SK-N-MC (cell line): ENCODE data around the gene OSTC.

Experiments used
- EZH2 ChIP-seq: fragments of 200-600 bp; sonication (generic); IDR thresholded peaks from one replicate; pipeline ENCODE4 v1.6.1; 2017; ENCODE audit warnings: antibody characterized with exemption
- FOXP2 ChIP-seq: optimal IDR thresholded peaks from 2 replicates; pipeline ENCODE3; 2011; ENCODE audit warnings: mild to moderate bottlenecking, moderate library complexity; ENCODE audit not compliant: insufficient read depth; ENCODE audit errors: extremely low read length, control extremely low read depth
- POLR2AphosphoS5 ChIP-seq: IDR thresholded peaks from 2 replicates; pipeline ENCODE4 v1.6.1; 2012; ENCODE audit warnings: mild to moderate bottlenecking, low read depth, low read length, borderline replicate concordance

DNA sequence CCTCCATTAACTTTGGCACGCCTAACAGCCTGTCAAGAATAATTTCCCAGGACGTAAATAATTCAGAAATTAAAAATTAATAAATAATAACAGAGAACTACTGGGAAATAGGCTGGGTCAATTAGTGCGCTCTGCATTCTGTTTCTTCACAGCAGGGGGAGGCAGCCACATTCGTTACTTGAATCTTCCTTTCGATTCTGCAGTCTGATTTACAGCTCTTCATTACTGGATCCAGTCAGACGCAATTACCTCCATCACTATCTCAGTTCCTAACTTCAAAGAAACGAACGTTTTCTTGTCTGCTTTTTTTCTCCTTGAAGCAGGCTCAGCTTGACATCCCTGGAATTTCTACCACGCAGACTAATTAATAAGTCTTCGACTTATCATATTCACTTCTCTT is 39.0 kb upstream of the OSTC start:
- TF ChIP-seq EZH2 (no peak), POLR2AphosphoS5 (no peak), FOXP2 (no peak)
